GM10266 (cell line): ENCODE measurements around the gene CD28.
"Not testable (repeated sequence)": the region's sequence is repeated elsewhere in the genome, so short reads cannot be mapped to it uniquely, and the experiment has no call there.

Experiments
- DNase-seq: peaks from one replicate; pipeline ENCODE4 v3.0.0; 2012; ENCODE audit errors: extremely low spot score
- TF ChIP-seq, protein P1 (sequence below): IDR thresholded peaks from 2 replicates; pipeline ENCODE4 v1.5.1; 2012; ENCODE audit warnings: mild to moderate bottlenecking, low read depth; ENCODE audit not compliant: control insufficient read depth, insufficient read depth; ENCODE audit errors: missing control alignments

The CD28 gene

DNA sequence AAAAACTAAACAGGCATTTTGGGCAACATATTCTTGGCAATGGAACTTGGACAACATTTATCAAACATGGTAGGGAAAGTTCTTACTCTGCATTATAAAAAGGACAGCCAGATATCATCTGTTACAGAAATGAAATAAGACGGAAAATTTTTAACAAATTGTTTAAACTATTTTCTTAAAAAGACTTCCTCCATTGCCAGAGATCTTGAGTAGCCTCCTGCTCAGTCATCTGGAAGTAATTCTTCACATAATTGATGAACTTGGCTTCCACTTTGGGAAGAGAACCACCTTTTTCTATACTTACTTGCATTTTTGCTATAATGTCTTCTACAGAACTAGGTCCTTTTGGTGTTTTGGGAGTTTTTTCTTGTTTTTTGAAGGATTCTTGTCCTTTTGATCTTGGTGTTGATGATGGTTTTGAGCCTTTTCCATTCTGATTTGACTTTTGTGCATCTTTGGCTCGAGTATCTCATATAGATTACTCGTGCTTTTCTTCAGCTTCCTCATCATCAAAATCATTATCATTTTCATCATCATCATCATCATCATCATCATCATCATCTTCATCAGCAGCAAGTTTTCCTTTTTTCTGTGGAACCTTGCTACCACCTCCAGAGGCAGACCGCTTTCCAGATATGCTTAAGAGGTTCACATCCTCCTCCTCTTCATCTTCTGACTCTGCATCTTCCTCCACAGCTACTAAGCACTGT is 66.2 kb downstream of the CD28 start:
- DNase-seq = no peak
- TF ChIP-seq, protein P1, sequence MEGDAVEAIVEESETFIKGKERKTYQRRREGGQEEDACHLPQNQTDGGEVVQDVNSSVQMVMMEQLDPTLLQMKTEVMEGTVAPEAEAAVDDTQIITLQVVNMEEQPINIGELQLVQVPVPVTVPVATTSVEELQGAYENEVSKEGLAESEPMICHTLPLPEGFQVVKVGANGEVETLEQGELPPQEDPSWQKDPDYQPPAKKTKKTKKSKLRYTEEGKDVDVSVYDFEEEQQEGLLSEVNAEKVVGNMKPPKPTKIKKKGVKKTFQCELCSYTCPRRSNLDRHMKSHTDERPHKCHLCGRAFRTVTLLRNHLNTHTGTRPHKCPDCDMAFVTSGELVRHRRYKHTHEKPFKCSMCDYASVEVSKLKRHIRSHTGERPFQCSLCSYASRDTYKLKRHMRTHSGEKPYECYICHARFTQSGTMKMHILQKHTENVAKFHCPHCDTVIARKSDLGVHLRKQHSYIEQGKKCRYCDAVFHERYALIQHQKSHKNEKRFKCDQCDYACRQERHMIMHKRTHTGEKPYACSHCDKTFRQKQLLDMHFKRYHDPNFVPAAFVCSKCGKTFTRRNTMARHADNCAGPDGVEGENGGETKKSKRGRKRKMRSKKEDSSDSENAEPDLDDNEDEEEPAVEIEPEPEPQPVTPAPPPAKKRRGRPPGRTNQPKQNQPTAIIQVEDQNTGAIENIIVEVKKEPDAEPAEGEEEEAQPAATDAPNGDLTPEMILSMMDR = no peak

DNA sequence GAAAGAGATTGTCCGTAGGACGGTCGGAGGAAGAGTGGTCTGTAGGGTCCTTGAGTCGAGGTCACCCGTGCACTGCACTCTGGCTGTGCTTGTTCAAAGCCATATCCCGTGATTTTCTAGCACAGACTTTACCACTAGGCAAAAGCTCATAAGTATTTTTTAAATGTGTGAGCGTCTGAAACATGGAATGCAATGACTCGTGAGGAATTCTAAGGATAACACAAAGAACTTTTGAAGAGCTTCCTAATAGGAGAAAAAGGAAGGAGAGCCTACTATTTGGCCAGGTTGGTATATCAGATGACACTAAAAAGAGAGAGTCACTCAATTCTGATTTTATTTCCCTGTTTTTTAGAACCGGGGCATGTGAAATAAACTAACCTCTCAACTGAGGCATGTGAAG is 68.3 kb downstream of the CD28 start:
- no peak for DNase-seq
- TF ChIP-seq, protein P1 = no peak

DNA sequence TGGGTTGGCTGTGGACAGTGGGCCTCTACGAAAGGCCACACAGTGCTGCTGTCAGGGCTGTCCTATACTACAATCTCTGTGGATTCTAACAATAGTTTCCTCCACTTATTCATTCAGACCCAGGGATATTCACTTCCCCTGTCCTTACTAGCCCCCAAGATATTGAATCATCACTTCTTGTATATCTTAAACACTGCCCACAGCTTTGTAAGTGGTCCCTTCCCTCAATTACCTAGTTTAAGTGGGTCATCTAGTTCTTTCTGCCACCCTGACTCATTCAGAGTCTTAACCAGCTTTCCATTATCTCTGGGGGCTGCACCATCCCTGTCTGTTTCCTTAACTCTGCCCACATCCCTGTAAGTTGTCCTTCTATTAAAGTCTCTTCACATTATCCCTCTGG is 69.2 kb downstream of the CD28 start:
- TF ChIP-seq, protein P1 = no peak
- DNase-seq = no peak

DNA sequence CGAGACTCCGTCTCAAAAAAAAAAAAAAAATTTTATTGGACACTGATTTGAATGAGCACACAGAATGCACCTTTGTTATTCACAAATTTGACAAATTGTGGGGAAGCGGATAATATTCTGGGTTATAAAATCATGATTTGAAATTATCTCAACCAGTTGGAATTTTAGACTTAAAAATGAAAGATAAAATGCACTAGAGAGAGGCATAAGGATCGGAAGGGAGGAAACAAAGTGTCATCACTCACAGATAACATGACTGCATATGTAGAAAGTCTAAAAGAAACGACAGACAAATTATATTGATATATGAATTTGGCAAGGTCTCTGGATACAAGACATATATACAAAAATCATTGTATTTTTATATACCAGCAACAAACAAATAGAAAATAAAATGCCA is 70.6 kb downstream of the CD28 start:
- no peak for DNase-seq
- TF ChIP-seq, protein P1 = no peak

DNA sequence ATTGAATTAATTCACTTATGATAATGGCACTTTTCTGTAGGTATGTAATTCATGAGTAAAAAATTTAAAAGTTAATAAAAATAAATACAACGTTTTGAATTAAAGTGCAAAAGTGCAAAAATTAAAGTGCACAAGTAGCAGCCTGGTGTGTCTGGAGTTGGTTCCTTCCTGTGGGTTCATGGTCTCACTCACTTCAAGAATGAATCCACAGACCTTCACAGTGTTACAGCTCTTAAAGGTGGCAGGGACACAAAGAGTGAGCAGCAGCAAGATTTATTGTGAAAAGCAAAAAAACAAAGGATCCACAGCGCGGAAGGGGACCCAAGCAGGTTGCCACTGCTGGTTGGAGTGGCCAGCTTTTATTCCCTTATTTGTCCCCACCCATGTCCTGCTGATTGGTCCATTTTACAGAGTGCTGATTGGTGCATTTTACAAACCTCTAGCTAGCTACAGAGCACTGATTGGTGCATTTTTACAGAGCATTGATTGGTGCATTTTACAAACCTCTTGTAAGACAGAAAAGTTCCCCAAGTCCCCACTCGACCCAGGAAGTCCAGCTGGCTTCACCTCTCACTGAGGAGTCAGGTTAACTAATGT is 73.1 kb downstream of the CD28 start:
- DNase-seq = not testable (repeated sequence)

DNA sequence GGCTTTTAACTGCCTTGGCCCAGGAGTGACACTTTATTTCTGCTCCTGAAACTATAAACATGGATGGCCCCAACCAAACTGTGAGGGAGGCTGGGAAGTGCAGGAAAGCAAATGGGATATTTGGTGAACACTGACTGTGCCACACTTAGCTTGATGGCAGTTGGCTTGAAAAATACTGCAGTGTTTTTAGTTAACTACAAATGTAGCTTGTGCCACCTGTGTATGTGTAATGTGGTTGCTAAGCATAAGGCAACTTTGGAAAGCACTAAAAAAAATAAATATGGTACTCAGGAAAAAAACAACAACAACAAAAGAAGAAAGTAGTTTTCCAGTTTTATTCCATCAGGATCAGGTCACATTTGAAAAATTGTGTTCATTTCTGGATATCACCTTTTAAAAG is 73.8 kb downstream of the CD28 start:
- DNase-seq = no peak
- TF ChIP-seq, protein P1 = no peak

DNA sequence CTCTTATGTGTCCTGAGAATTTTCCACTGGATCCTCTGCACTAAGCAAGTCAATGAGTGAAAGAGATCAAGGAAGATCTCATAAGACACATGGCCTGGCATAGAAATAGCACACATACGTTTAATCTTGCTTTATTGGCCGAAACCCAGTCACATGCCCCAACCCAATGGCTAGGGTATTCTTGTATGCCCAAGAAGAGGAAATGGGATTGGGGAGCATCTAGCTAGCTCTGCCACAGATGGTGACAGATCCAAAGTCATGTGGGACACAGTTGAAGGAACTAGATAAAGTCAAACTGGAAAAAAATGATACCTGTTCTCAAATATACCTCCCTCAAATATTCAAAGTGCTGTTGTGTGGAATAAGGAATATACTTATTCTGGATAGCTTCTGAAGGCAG is 74.7 kb downstream of the CD28 start:
- TF ChIP-seq, protein P1 = no peak
- DNase-seq = no peak
